Nephron (organoid): ENCODE data around the gene HGS.

Experiments used
- H3K27ac Mint-ChIP-seq, 3 experiments: 2 replicates each; pipeline ENCODE4 v1.8.0; 2020; ENCODE audit warnings: mixed read lengths in 3 of 3, mild to moderate bottlenecking in 2 of 3, moderate library complexity in 1 of 3
- H3K27me3 Mint-ChIP-seq: 2 replicates; pipeline ENCODE4 v1.8.0; 2021; ENCODE audit warnings: low read depth, mild to moderate bottlenecking, moderate library complexity, mixed read lengths
- H3K36me3 Mint-ChIP-seq: 2 replicates; pipeline ENCODE4 v1.8.0; 2020; ENCODE audit warnings: low read depth, mixed read lengths
- H3K4me1 Mint-ChIP-seq: 2 replicates; pipeline ENCODE4 v1.8.0; 2020; ENCODE audit warnings: mixed read lengths
- H3K4me3 Mint-ChIP-seq, 3 experiments: 2 replicates each; pipeline ENCODE4 v1.8.0; 2020; ENCODE audit warnings: mild to moderate bottlenecking in 3 of 3, mixed read lengths in 3 of 3, moderate library complexity in 2 of 3
- H3K9me3 Mint-ChIP-seq: 2 replicates; pipeline ENCODE4 v1.8.0; 2020; ENCODE audit warnings: mixed read lengths
- CTCF ChIP-seq, 3 experiments: fragments of 200-600 bp; sonication (generic); IDR thresholded peaks; one replicate each; pipeline ENCODE4 v1.5.0; 2021; ENCODE audit warnings: antibody characterized with exemption in 3 of 3; ENCODE audit not compliant: unreplicated experiment in 3 of 3

HGS gene

GRCh38 chr17:81640011-81640410 is 43.8 kb upstream of the HGS start:
- Mint-ChIP-seq H3K27me3 (no peaks in the 10 kb centered on the region), H3K4me1 (peaks cover 12% of the 10 kb centered on the region)

GRCh38 chr17:81641825-81642489 is 41.9 kb upstream of the HGS start:
- Mint-ChIP-seq H3K4me3 (no peak overlapping the region), H3K27ac (no peak overlapping the region), H3K27me3 (no peaks in the 10 kb centered on the region), H3K9me3 (no peaks in the 10 kb centered on the region), H3K4me1 (peaks cover 4% of the 10 kb centered on the region), H3K36me3 (no peaks in the 10 kb centered on the region)
- TF ChIP-seq CTCF (IDR thresholded peaks at IDR 0.05; ENCODE audit: unreplicated experiment in 3 of 3) = no peak

More at GRCh38 chr17:81640011-81640410, 43.8 kb upstream of the HGS start:
- Mint-ChIP-seq H3K9me3 (no peaks in the 10 kb centered on the region), H3K27ac (no peak overlapping the region), H3K36me3 (no peaks in the 10 kb centered on the region), H3K4me3 (peak overlapping the region in 2 of 3 experiments; percentile 26 to 31)
- no peak for TF ChIP-seq CTCF (IDR thresholded peaks at IDR 0.05; ENCODE audit: unreplicated experiment in 3 of 3)

GRCh38 chr17:81644496-81644895 is 39.3 kb upstream of the HGS start:
- Mint-ChIP-seq H3K4me3 (no peak overlapping the region), H3K36me3 (no peaks in the 10 kb centered on the region), H3K4me1 (no peaks in the 10 kb centered on the region), H3K27me3 (peaks cover 6% of the 10 kb centered on the region), H3K27ac (no peak overlapping the region), H3K9me3 (no peaks in the 10 kb centered on the region)
- TF ChIP-seq CTCF (IDR thresholded peaks at IDR 0.05; ENCODE audit: unreplicated experiment in 3 of 3) = no peak

- Mint-ChIP-seq H3K4me3 (no peak overlapping the region), H3K27ac (no peak overlapping the region), H3K4me1 (no peaks in the 10 kb centered on the region), H3K27me3 (peaks cover 6% of the 10 kb centered on the region), H3K9me3 (no peaks in the 10 kb centered on the region), H3K36me3 (no peaks in the 10 kb centered on the region)
- no peak for TF ChIP-seq CTCF (IDR thresholded peaks at IDR 0.05; ENCODE audit: unreplicated experiment in 3 of 3)
Observed at GRCh38 chr17:81644976-81645952, 38.5 kb upstream of the HGS start.

- Mint-ChIP-seq H3K4me1 (peaks cover 5% of the 10 kb centered on the region), H3K27me3 (peaks cover 6% of the 10 kb centered on the region), H3K36me3 (no peaks in the 10 kb centered on the region), H3K9me3 (no peaks in the 10 kb centered on the region), H3K4me3 (no peak overlapping the region), H3K27ac (no peak overlapping the region)
- TF ChIP-seq CTCF (IDR thresholded peaks at IDR 0.05; ENCODE audit: unreplicated experiment in 3 of 3) = no peak
Observed at GRCh38 chr17:81646869-81647600, 36.8 kb upstream of the HGS start.
